ENCODE results near the gene ACOX3. TPM values are rescaled to one million over a fixed set of nuclear protein-coding genes. Genes with fewer than 3 reads are reported as not detected.

ACOX3 gene
- total RNA-seq, 1 experiment from 2014 or later = 12.2 TPM

- Histone ChIP-seq H3F3A (ENCODE audit: low read length, unreplicated experiment) (no peaks in the 10 kb centered on the region), H3K36me3 (ENCODE audit: low read depth, low read length) (no peaks in the 10 kb centered on the region), H3K9me2 (replicated peaks; ENCODE audit: low read length) (no peaks in the 10 kb centered on the region), H4K20me1 (ENCODE audit: low read length) (no peaks in the 10 kb centered on the region), H3K4me2 (ENCODE audit: low read length) (no peak overlapping the region), H2AFZ (ENCODE audit: low read length) (no peak overlapping the region), H3K27ac (ENCODE audit: low read length) (no peak overlapping the region), H3K4me3 (ENCODE audit: low read length) (no peak overlapping the region), H3K79me2 (ENCODE audit: low read length) (no peaks in the 10 kb centered on the region), H3K27me3 (ENCODE audit: low read length) (no peaks in the 10 kb centered on the region), H3K4me1 (ENCODE audit: insufficient read depth, low read length) (no peaks in the 10 kb centered on the region), H3K9ac (ENCODE audit: low read length) (no peak overlapping the region), H3K9me3 (ENCODE audit: low read length) (no peaks in the 10 kb centered on the region)
- POLR2A ChIA-PET (ENCODE audit: unreplicated experiment) = no interaction called here
- CTCF ChIA-PET = interaction anchor here (1.0 kb wide), 1 partner anchor 9 kb away, joined by 4 read pairs; no protein-coding TSS in a partner anchor
- TF ChIP-seq EZH2phosphoT487 (IDR thresholded peaks at IDR 0.05; ENCODE audit: borderline replicate concordance, low read length) (no peak), EZH2 (IDR thresholded peaks at IDR 0.05; ENCODE audit: low read length, unreplicated experiment) (no peak), CTCF (conservative IDR thresholded peaks at IDR 0.05; ENCODE audit: low read depth, low read length) (no peak)
- no peak for ATAC-seq
- no TSS peak for BruUV-seq (replicated peaks)
- intact Hi-C loops (cut with micrococcal nuclease) = loop anchor here (1.0 kb wide), 2 partner anchors 135 to 160 kb away; no protein-coding TSS in a partner anchor
- DNase-seq = no peak
These were observed 37.9 kb downstream of the ACOX3 start for GRCh38 chr4:8402640-8403039.

- BruUV-seq (replicated peaks) = no TSS peak
These were observed 38.3 kb downstream of the ACOX3 start for GRCh38 chr4:8402181-8402597.

More at GRCh38 chr4:8402181-8402597, 38.3 kb downstream of the ACOX3 start:
- ChIA-PET POLR2A (ENCODE audit: unreplicated experiment) (no interaction called here), CTCF (no interaction called here)
- no peaks in the 10 kb centered on the region for H4K20me1 ChIP-seq (ENCODE audit: low read length)
- no peaks in the 10 kb centered on the region for H3K79me2 ChIP-seq (ENCODE audit: low read length)
- no peak for ATAC-seq
- H2AFZ ChIP-seq (ENCODE audit: low read length) = no peak overlapping the region
- no peaks in the 10 kb centered on the region for H3F3A ChIP-seq (ENCODE audit: low read length, unreplicated experiment)
- H3K4me1 ChIP-seq (ENCODE audit: insufficient read depth, low read length) = no peaks in the 10 kb centered on the region
- intact Hi-C loops (cut with micrococcal nuclease) = no loop called here
- H3K36me3 ChIP-seq (ENCODE audit: low read depth, low read length) = no peaks in the 10 kb centered on the region
- no peak overlapping the region for H3K4me2 ChIP-seq (ENCODE audit: low read length)
- H3K27me3 ChIP-seq (ENCODE audit: low read length) = no peaks in the 10 kb centered on the region
- DNase-seq = no peak
- no peak overlapping the region for H3K27ac ChIP-seq (ENCODE audit: low read length)
- H3K9me3 ChIP-seq (ENCODE audit: low read length) = no peaks in the 10 kb centered on the region
- no peak overlapping the region for H3K4me3 ChIP-seq (ENCODE audit: low read length)
- TF ChIP-seq EZH2 (IDR thresholded peaks at IDR 0.05; ENCODE audit: low read length, unreplicated experiment) = no peak
- no peak for TF ChIP-seq CTCF (conservative IDR thresholded peaks at IDR 0.05; ENCODE audit: low read depth, low read length)
- no peak for TF ChIP-seq EZH2phosphoT487 (IDR thresholded peaks at IDR 0.05; ENCODE audit: borderline replicate concordance, low read length)
- H3K9ac ChIP-seq (ENCODE audit: low read length) = no peak overlapping the region
- H3K9me2 ChIP-seq (replicated peaks; ENCODE audit: low read length) = no peaks in the 10 kb centered on the region
